Right renal pelvis (tissue), 4 donors: ENCODE measurements around the gene MACROD1. TPM values are rescaled to one million over a fixed set of nuclear protein-coding genes. Genes with fewer than 3 reads are reported as not detected.
A peak's percentile ranks its signal among the peaks of the same experiment; 100 is the strongest.

ENCODE experiments used
- DNase-seq, 4 donors: peaks; one replicate each; pipeline ENCODE4 v3.0.0-alpha.2; 2013; ENCODE audit warnings: low read depth in 4 of 4, low spot score in 3 of 4, missing footprints in 1 of 4
- polyA plus RNA-seq, 4 donors: library from polyadenylated mRNA; unstranded; fragments of 120-200 nt; gene quantifications; one replicate each; pipeline ENCODE4 v1.2.1, GENCODE V29; 2013; ENCODE audit not compliant: insufficient read length in 4 of 4

Gene MACROD1
- polyA plus RNA-seq, 4 donors, result 13.6 to 18.9 (median 14.1) TPM

GRCh38 chr11:64042301-64042700, 123.6 kb downstream of the MACROD1 start:
- DNase-seq, result no peak

DNA sequence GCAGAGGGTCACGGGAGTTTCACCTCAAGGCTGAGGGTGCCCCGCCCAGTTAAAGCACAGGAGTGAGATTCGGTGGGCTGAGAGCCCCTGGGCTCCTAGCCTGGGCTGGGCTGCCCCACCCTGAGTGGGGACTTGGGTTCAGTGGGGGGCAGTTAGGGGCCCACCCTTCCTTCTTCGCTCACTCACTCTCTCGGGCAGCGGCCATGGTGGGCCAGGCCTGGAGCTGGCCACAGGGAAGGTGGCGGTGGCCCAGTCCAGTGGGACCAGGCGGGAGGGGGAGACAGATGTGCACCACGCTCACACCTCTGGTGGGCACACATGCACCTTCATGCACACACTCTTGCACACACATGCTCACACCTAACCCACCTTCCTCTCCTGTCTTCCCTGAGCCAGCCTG, 124.1 kb downstream of the MACROD1 start:
- DNase-seq, result no peak

DNA sequence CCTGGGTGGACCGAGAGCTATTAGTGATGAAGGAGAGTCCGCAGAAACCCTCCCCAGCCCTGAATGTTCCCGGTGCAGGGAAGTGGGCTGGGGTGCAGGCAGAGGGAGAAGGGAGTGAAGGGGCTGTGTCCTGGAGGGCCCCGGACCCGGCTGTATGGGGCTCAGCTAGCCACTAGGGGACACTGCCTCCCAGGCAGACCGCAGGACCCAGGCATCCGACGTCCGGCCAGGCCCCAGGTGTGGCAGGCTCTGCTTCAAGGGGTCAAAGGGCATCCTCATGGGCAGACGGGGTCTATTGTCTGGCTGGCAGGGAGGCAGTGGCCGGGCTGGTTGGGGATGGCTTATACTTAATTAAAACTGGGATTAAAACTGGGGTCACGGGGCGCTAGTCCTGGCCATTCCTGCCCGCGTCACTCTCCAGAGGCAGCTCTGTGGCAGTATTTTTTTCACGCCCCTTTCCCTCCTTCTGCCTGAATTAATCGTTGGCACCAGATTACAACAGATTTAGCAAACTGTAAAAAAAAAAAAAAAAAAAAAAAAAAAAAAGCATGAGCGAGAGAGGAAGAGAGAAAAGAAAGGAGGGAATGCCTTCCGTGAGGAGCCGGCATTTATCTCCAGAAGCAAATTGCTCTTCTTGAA, 125.1 kb downstream of the MACROD1 start:
- no peak for DNase-seq

DNA sequence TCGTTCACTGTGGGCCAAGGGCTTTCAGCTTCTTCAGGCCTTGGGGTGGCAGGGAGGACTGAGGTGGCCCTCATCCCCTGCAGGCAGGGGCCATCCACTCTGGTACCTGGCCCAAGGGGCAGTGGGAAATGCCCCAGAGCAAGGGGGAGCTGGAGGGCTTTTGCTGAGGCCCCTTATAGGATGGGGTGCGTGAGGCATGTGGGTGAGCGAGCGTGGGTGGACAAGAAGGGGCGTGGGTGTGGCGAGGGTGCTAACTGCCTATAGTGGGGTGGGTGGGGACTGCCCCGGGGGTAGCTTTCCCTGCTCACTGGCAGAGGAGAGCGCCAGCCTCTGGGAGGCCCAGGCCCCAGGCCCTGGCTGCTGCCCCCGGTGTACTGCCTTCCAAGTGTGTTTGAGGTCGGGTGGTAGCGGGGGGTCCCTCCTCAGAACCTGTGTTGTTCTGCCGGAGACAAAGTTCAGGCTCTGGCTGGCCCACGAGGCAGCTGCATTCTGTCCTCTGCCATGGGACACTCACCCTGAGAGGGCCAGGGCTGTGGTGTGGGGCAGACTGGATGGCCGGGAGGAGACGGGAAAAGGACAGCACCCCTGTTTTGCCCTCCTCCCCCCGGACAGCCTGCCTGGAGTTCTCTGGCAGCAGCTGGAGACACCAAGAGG, 126.8 kb downstream of the MACROD1 start:
- no peak for DNase-seq

GRCh38 chr11:64038500-64038899, 127.4 kb downstream of the MACROD1 start:
- no peak for DNase-seq

DNA sequence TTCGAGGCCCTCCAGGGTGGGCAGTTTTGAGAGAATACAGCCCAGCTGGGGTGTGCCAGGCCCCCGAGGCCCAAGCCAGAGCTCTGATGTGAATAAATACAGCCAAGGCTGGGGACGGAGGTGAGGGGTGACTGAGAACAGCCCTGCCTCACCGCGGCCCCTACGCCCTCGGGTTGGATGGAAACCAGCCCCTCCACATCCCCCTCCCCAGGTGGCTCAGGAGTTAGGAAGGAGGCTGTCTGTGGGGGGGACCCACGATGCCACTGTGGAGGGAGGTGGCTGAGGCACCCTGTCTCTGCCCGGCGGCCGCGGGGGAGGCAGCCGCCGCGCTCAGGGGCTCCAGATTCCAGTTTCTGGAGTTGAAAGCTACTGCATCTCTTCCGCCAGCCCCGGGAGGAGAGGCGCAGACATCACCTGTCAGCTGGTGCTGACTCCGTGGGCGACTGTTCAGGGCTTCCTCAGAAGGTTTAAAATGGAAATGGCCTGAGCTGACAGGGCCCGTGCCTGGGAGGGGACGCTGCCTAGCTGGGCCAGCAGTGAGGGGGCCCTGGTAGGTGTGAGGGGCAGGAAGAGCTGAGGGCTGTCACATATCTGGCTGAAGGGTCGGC, 128.8 kb downstream of the MACROD1 start:
- no peak for DNase-seq

DNA sequence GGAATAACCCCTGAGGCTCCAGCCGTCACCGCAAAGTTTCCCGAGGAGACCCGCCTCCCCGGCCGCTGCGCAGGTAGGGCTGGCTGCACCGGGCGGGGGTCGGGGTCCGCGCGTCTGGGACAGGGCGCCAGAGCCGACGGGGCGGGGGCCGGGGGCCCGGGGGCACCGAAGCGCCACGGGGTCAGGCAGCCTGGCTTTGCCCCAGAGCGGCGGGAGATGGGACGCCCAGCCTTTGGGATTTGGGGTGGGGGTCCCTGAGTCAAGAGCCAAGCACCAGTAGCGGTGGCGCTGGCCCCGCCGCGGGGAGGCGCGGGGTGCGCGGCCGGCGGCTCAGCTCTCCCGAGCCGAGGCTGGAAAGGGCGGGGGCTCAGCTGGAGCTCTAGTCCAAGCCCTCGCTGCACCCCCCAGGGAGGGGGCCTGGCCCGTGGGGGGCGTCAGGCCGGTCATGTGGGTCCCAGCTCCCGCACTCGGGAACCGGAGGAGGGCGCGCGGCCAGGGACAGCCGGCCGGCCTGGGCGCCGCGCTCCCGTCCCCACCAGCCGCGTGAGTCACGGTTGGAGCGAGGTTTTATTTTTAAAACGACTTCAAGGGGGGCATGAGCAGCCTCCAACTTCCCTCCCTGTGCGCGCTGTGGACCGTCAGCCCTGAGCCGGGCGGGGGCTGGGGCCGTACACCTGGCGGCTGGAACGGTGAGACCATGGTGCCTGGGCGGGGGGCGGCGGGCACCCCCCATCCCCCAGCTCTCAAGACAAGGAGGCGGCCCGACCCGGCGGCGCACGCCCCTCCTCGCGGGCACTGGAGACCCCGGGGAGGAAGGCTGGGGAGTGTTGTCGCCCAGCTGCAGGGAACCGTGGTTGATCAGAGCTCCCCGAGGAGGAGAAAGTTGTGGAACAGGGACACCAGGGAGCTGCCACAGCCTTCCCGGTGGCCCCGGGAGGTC, 129.6 kb downstream of the MACROD1 start:
- DNase-seq, result no peak

DNA sequence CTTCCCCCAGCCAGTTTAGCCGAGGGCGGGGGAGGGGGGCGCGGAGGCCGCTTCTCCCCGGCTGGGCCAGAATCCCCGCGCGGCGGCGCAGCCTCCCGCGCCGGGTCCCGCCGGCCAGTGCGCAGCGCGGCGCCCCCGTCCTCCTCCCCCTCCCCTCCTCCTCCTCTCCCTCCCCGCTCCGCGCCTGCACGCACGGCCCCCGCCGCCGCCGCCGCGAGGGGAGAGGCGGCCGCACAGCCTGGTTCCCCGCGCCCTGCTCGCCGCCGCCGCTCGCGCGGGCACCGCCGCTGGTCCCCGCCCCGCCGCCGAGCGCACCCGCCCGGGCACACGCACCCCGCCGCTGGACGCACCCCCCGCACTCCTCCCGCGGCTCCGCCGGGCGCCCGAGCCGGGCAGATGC, 130.3 kb downstream of the MACROD1 start, which contains the start of gene FLRT1:
Gene FLRT1 (plus strand): TSS at position 356 of the 400 bp plus-strand sequence. CDS start 80,337 bp downstream, outside the sequence.
- DNase-seq, result no peak

DNA sequence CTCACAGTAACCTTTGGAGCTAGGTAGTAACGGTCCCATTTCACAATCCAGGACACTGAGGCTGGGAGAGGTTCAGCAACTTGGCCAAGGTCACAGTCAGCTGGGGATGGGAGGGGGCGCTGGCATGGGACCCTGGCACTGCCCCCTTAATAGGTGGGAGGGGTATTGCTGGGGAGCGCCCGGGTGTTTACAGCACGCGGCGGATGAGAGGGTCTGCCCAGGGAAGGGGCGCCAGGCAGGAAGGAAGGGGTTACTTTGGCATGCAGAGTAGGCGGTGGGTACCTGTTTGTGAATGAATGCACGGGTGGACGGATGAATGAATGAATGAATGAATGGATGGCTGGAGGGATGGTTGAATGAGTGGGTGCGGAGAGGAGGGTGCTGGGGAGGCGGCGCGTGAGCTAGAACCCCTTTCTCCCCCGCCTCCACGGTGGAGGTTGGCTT, 130.8 kb downstream of the MACROD1 start:
- no peak for DNase-seq

DNA sequence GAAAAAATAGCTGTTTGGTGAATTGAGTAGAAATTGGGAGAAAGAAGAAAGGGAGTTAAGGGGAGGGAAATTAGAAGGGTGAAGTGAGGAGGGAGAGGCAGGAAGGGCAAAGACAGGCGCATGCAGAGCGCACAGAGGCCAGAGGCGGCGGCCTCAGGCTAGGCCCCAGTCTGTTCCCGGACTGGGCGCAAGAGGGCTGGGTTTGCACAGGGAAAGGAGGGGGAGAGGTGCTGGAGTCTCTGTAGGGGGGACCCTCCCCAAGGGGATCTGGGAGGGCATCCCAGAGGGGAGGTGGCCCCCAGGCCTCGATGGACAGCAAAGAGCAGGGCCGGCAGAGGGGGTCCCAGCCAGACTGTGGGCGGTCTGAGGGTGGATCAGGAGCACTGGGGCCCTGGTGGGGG, 131.5 kb downstream of the MACROD1 start:
- no peak for DNase-seq

DNA sequence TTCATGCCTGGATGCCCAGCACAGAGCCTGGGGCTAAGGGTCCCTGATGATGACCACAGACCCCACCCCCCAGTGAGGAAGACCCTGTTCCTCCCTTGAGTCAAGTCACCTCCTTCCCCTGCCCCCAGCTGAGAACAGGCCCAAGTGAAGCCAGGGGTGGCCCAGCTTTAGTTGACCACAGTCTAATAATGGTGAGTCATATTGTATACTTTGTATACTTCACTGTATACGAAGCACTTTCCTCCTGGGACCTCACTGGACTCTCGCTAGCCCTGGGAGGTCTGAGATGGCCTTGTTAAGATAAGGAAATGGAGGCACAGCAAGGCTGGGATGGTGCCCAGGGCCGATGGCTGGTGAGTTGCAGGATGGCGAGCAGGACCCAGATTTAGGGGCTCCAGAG, 133.9 kb downstream of the MACROD1 start:
- no peak for DNase-seq

- no peak for DNase-seq
Measured at GRCh38 chr11:64031001-64031400, 134.9 kb downstream of the MACROD1 start.

DNA sequence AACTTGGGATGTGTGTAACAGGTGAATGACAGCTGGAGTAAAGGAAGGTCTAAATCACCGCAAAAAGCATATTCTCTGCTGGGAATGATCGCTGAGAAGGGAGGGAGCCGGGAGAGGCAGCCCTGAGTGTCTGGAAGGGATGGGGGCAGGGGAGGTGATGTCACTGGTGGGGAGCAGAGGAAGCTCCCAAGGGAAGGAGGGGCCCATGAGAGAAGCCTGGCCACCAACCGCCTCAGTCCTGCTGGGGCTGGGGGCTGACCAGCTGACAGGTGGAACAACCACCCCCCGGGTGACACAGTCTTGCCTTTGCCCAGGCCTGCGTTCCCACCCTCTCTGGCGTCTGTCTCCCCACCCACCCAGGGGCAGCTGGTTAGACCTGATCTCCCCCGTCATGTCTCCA, 136.1 kb downstream of the MACROD1 start:
- DNase-seq, result no peak

- DNase-seq, result peak in 1 of 4 donors; percentile 67
Measured at GRCh38 chr11:64028398-64029115, 137.4 kb downstream of the MACROD1 start.

- no peak for DNase-seq
Measured at GRCh38 chr11:64027651-64028397, 138.1 kb downstream of the MACROD1 start.

DNA sequence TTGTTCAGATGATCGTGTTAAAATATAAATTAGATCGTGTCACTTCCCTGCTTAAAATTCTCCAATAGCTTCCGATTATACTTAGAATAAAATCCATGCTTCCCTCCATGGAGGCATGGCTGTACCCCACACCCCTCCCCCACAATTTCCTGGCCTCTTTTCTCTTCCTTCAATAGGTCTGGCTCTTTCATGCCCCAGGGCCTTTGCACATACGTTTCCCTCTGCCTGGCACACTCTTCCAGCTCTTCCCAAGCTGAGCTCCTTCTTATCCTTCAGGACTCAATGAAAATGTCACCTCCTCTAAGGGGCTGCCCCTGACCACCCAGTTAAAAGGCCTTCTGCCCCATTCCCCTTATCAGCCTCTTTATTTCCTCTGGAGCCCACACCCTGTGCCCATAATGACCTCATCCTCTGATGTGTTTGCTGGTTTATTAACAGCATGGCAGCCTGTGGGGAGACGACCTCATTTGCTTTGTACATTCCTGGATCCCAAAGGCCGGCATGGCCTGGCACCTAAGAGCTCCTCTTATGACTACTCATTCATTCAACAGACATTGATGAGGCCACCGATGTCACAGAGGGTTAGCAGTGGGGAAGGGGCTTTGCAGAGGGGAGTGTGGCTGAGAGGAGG, 139.2 kb downstream of the MACROD1 start:
- no peak for DNase-seq

DNA sequence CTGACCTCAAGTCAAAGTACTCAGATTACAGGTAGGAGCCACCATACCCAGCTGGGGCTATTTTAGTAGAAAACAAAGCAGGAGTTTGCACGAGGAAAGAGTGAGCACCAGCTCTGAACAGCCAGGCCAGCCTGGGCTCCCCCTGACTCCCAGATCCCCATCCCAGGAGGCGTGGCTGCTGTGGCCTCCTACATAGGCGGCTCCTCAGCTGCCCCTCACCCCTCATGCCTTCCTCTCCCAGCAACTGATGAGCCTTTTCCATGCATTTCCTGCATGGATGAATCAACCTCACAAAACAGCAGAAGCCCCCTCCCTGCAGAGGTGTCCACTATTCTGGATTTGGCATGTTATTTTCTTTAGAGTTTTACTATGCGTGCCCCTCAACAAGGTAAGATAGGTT, 140.7 kb downstream of the MACROD1 start:
- DNase-seq, result no peak

DNA sequence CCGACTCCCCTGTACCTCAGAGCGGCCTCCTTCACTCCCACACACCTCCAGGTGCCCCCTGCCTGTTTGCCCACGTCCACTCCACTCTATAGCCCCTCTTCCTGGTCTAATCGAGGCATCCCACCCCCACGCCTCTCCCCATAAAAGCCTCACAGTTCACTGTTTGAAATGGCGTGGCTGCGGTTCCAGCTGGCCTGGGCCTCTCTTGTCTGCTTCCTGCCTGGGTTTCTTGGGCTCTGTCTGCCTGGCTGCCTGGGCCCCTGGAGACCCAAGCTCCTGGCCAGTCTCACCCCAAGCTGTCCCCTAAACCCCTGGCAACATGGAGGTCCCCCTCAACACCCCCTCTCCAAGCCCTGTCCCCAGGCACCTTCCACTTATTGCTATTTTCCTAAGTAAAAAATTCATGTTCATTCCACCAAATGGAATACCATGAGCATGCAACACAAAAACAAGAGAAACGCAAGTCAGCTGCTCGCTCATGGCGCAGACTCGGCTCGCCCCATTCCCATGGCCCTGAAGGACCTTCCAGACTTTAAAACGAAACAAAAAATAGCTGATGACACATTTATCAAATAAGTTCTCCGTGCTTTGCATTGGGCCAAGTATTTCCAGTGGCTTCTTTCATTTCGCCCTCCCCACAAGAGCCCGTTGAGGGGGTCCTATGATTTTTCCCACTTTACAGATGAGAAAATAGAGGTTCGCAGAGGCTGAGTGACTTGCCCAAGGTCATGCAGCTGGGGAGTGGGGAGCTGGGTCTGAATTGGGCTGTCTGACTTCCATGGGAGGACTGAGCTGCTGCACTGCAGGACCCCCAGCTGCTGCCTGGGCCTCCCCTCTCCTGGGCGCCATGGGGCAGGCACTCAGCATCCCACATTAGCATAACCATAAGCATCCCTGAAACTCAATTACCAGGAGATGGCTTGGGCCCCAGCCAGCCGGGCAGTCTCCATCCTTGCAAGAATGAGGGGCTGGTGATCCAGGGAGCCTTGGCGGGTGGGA, 141.9 kb downstream of the MACROD1 start:
- no peak for DNase-seq
